PFSK-1 (cell line): Measurements from ENCODE around the gene PPP4R2.

ENCODE experiments used
- FOXP2 ChIP-seq: optimal IDR thresholded peaks from 2 replicates; pipeline ENCODE3; 2011; ENCODE audit warnings: borderline replicate concordance, control low read depth, inconsistent platforms; ENCODE audit not compliant: insufficient read depth; ENCODE audit errors: extremely low read length, extremely low read depth
- POLR2AphosphoS5 ChIP-seq: IDR thresholded peaks from 2 replicates; pipeline ENCODE4 v1.6.1; 2012; ENCODE audit warnings: low read depth, mild to moderate bottlenecking, control low read depth, low read length, moderate library complexity
- REST ChIP-seq, 2 experiments: IDR thresholded peaks; 2 replicates each; pipeline versions ENCODE4 v1.6.1 to v1.8.0; 2011 to 2012; ENCODE audit warnings: low read depth in 2 of 2, low read length in 2 of 2, control low read depth in 1 of 2, inconsistent platforms in 1 of 2, mild to moderate bottlenecking in 1 of 2, moderate library complexity in 1 of 2; ENCODE audit not compliant: insufficient read depth in 1 of 2
- SIN3A ChIP-seq: IDR thresholded peaks from 2 replicates; pipeline ENCODE4 v1.6.1; 2012; ENCODE audit warnings: mild to moderate bottlenecking, low read length, moderate library complexity, borderline replicate concordance; ENCODE audit not compliant: insufficient read depth
- TAF1 ChIP-seq: IDR thresholded peaks from 2 replicates; pipeline ENCODE4 v1.6.1; 2012; ENCODE audit warnings: low read length, control low read depth, borderline replicate concordance; ENCODE audit not compliant: insufficient read depth

The PPP4R2 gene

DNA sequence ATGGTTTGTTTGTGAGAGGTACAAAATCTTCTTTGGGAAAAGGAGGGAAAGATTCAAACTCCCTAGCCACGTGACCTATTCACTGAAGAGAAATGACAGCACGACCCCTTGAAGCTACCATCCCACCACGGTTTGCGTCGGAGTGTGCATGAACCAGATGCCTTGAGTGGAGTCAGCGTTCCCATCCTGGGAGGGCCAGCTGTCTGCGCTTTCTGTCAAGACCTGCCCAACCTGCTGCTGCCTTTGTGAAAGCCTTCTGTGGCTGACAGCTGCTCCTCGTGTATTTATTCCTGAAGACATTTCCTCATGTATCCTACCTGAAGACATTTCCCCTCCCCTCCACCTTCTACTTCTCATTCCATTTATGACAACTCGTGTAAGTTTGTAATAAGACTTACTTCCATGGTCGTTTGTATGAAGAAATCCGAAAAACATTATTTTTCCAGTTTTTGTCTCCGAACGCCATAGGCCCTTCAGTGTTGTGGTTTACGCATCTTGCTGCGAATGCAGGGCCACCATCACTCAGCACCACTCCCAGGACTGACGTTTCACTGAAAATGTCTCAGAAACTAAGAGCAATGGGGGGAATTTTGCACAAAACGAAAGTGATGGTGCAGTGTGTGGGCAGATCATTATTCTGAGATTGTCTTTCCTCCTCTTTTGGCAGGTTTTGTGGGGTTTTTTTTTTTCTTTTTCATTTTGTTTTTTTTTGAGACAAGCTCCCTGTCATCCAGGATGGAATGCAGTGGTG, 83.8 kb downstream of the PPP4R2 start:
- TF ChIP-seq REST (IDR thresholded peaks at IDR 0.05; ENCODE audit: insufficient read depth in 1 of 2, low read depth in 2 of 2, low read length in 2 of 2) = no peak

GRCh38 chr3:73081140-73081539, 84.5 kb downstream of the PPP4R2 start:
- TF ChIP-seq REST (IDR thresholded peaks at IDR 0.05; ENCODE audit: insufficient read depth in 1 of 2, low read depth in 2 of 2, low read length in 2 of 2) = no peak
- TF ChIP-seq SIN3A = no peak
- no peak for TF ChIP-seq FOXP2
- no peak for TF ChIP-seq POLR2AphosphoS5
- TF ChIP-seq TAF1 = no peak

DNA sequence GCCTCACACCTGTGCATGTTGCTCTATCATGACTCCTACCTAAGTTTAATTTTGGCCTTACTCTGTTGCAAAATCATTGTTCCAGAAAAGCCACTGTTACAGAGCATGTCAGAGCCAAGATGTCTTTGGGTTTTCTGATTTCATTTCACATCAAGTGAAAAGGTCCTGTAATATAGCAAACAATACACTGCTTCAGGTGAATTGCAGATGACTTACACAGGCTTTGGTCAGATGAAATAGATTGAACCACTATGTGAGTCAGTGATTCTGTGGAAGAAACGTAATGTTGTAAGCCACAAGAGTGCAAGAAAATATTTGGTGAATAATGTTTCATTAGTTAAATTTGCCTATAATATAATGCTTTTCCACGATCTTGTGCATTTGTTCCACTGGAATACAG, 87.6 kb downstream of the PPP4R2 start:
- TF ChIP-seq FOXP2 (no peak), SIN3A (no peak), TAF1 (no peak), REST (IDR thresholded peaks at IDR 0.05; ENCODE audit: insufficient read depth in 1 of 2, low read depth in 2 of 2, low read length in 2 of 2) (no peak), POLR2AphosphoS5 (no peak)

GRCh38 chr3:73086071-73086494, 89.5 kb downstream of the PPP4R2 start:
- no peak for TF ChIP-seq FOXP2
- no peak for TF ChIP-seq REST (IDR thresholded peaks at IDR 0.05; ENCODE audit: insufficient read depth in 1 of 2, low read depth in 2 of 2, low read length in 2 of 2)
- TF ChIP-seq SIN3A = no peak
- TF ChIP-seq TAF1 = no peak
- TF ChIP-seq POLR2AphosphoS5 = no peak

- TF ChIP-seq REST (IDR thresholded peaks at IDR 0.05; ENCODE audit: insufficient read depth in 1 of 2, low read depth in 2 of 2, low read length in 2 of 2) = no peak
- no peak for TF ChIP-seq SIN3A
- no peak for TF ChIP-seq POLR2AphosphoS5
- no peak for TF ChIP-seq TAF1
- no peak for TF ChIP-seq FOXP2
Observed at GRCh38 chr3:73094129-73094528, 97.5 kb downstream of the PPP4R2 start.
